WTC11 (cell line): Measurements from ENCODE around the gene FAAP24. TPM values are rescaled to one million over a fixed set of nuclear protein-coding genes. Genes with fewer than 3 reads are reported as not detected.

Experiments used
- ATAC-seq: fragments of 200-7000 bp; cut with Tn5 transposase; 2 replicates; pipeline ENCODE4 v1.10.0; 2021; ENCODE audit warnings: mild to moderate bottlenecking, moderate library complexity
- CTCF ChIA-PET: fragments of 300-600 bp; sonication (Branson Sonifier 250); formaldehyde crosslinking; loops from one replicate; lab custom pipeline; 2021; ENCODE audit warnings: antibody characterized with exemption; lab: Charles Lee
- POLR2A ChIA-PET: fragments of 350-600 bp; sonication (Branson Sonifier 250); formaldehyde crosslinking; loops from one replicate; lab custom pipeline; 2021; ENCODE audit warnings: antibody characterized with exemption; lab: Charles Lee
- DNase-seq: peaks from one replicate; pipeline ENCODE4 v3.0.0; 2021; ENCODE audit warnings: low spot score
- H3K27ac Mint-ChIP-seq: 2 replicates; pipeline ENCODE4 v1.8.0; 2021; ENCODE audit warnings: mixed read lengths
- H3K27me3 Mint-ChIP-seq: 2 replicates; pipeline ENCODE4 v1.8.0; 2021; ENCODE audit warnings: low read depth, mild to moderate bottlenecking, moderate library complexity, mixed read lengths
- H3K36me3 Mint-ChIP-seq: 2 replicates; pipeline ENCODE4 v1.8.0; 2021; ENCODE audit warnings: mixed read lengths
- H3K4me1 Mint-ChIP-seq: 2 replicates; pipeline ENCODE4 v1.8.0; 2022; ENCODE audit warnings: mixed read lengths
- H3K4me3 Mint-ChIP-seq: 2 replicates; pipeline ENCODE4 v1.8.0; 2021; ENCODE audit warnings: mild to moderate bottlenecking, moderate library complexity, mixed read lengths
- H3K9me3 Mint-ChIP-seq: 2 replicates; pipeline ENCODE4 v1.8.0; 2021; ENCODE audit warnings: mixed read lengths
- ATF1 ChIP-seq: sonication (generic); formaldehyde crosslinking; IDR thresholded peaks from 2 replicates; pipeline ENCODE4 v1.8.1; 2023; ENCODE audit warnings: mild to moderate bottlenecking, moderate library complexity, missing genetic modification reagents
- ATF6 ChIP-seq: sonication (generic); formaldehyde crosslinking; IDR thresholded peaks from 2 replicates; pipeline ENCODE4 v1.8.1; 2023; ENCODE audit warnings: mild to moderate bottlenecking, missing genetic modification reagents
- FOXP1 ChIP-seq: sonication (generic); formaldehyde crosslinking; IDR thresholded peaks from 2 replicates; pipeline ENCODE4 v1.8.0; 2022; ENCODE audit warnings: missing genetic modification reagents, mild to moderate bottlenecking, moderate library complexity, borderline replicate concordance
- IRF2 ChIP-seq: sonication (generic); formaldehyde crosslinking; IDR thresholded peaks from 2 replicates; pipeline ENCODE4 v1.8.0; 2022; ENCODE audit warnings: low read depth, missing genetic modification reagents, borderline replicate concordance
- MXD4 ChIP-seq: fragments of 250-450 bp; sonication (Bioruptor Pico); IDR thresholded peaks from 2 replicates; pipeline ENCODE4 v1.8.0; 2021; ENCODE audit warnings: mild to moderate bottlenecking, moderate library complexity, borderline replicate concordance
- NR2C2 ChIP-seq: sonication (generic); formaldehyde crosslinking; IDR thresholded peaks from 2 replicates; pipeline ENCODE4 v1.8.0; 2022; ENCODE audit warnings: mild to moderate bottlenecking, missing genetic modification reagents
- NR3C1 ChIP-seq: sonication (generic); formaldehyde crosslinking; conservative IDR thresholded peaks from 2 replicates; pipeline ENCODE4 v1.8.1; 2023; ENCODE audit warnings: low read depth, mild to moderate bottlenecking, missing genetic modification reagents
- PRRX2 ChIP-seq: fragments of 250-450 bp; sonication (Bioruptor Pico); IDR thresholded peaks from 2 replicates; pipeline ENCODE4 v1.8.0; 2021; ENCODE audit warnings: mild to moderate bottlenecking
- RORB ChIP-seq: fragments of 250-450 bp; sonication (Bioruptor Pico); IDR thresholded peaks from 2 replicates; pipeline ENCODE4 v1.9.0; 2021; ENCODE audit warnings: mild to moderate bottlenecking
- SMAD4 ChIP-seq: sonication (generic); formaldehyde crosslinking; IDR thresholded peaks from 2 replicates; pipeline ENCODE4 v1.8.0; 2022; ENCODE audit warnings: mild to moderate bottlenecking, missing genetic modification reagents
- SP1 ChIP-seq: sonication (generic); formaldehyde crosslinking; conservative IDR thresholded peaks from 2 replicates; pipeline ENCODE4 v1.8.1; 2022; ENCODE audit warnings: missing genetic modification reagents
- USF1 ChIP-seq: sonication (generic); formaldehyde crosslinking; IDR thresholded peaks from 2 replicates; pipeline ENCODE4 v1.8.0; 2022; ENCODE audit warnings: mild to moderate bottlenecking, missing genetic modification reagents
- ZNF263 ChIP-seq: sonication (generic); formaldehyde crosslinking; IDR thresholded peaks from 2 replicates; pipeline ENCODE4 v1.8.1; 2022; ENCODE audit warnings: low read depth, mild to moderate bottlenecking, moderate library complexity, missing genetic modification reagents
- ZNF281 ChIP-seq: sonication (generic); formaldehyde crosslinking; IDR thresholded peaks from 2 replicates; pipeline ENCODE4 v1.8.0; 2023; ENCODE audit warnings: mild to moderate bottlenecking, missing genetic modification reagents
- ZNF317 ChIP-seq: sonication (generic); formaldehyde crosslinking; IDR thresholded peaks from 2 replicates; pipeline ENCODE4 v1.8.1; 2023; ENCODE audit warnings: low read depth, mild to moderate bottlenecking, moderate library complexity, missing genetic modification reagents, borderline replicate concordance
- ZNF423 ChIP-seq: fragments of 250-450 bp; sonication (Bioruptor Pico); IDR thresholded peaks from 2 replicates; pipeline ENCODE4 v2.1.2; 2022; ENCODE audit warnings: mild to moderate bottlenecking, moderate library complexity
- ZNF532 ChIP-seq: fragments of 250-450 bp; sonication (Bioruptor Pico); IDR thresholded peaks from 2 replicates; pipeline ENCODE4 v1.9.0; 2021; ENCODE audit warnings: mild to moderate bottlenecking, borderline replicate concordance
- total RNA-seq: library from RNA; stranded (reverse); gene quantifications from 3 replicates; pipeline ENCODE4 v1.2.3, GENCODE V29; 2021
- TF ChIP-seq, protein P1 (sequence below): sonication (generic); formaldehyde crosslinking; IDR thresholded peaks from 2 replicates; pipeline ENCODE4 v1.8.1; 2022; ENCODE audit warnings: missing genetic modification reagents, borderline replicate concordance
- TF ChIP-seq, protein P2 (sequence below): sonication (generic); formaldehyde crosslinking; IDR thresholded peaks from 2 replicates; pipeline ENCODE4 v1.8.1; 2022; ENCODE audit warnings: mild to moderate bottlenecking, missing genetic modification reagents, moderate library complexity, borderline replicate concordance
- TF ChIP-seq, protein P3 (sequence below): fragments of 250-450 bp; sonication (Bioruptor Pico); IDR thresholded peaks from 2 replicates; pipeline ENCODE4 v2.1.2; 2022; ENCODE audit warnings: mild to moderate bottlenecking, moderate library complexity
- TF ChIP-seq, protein P4 (sequence below): sonication (generic); formaldehyde crosslinking; IDR thresholded peaks from 2 replicates; pipeline ENCODE4 v1.8.1; 2023; ENCODE audit warnings: mild to moderate bottlenecking, missing genetic modification reagents

The FAAP24 gene
- total RNA-seq, 1 experiment from 2014 or later = 5.3 TPM

DNA sequence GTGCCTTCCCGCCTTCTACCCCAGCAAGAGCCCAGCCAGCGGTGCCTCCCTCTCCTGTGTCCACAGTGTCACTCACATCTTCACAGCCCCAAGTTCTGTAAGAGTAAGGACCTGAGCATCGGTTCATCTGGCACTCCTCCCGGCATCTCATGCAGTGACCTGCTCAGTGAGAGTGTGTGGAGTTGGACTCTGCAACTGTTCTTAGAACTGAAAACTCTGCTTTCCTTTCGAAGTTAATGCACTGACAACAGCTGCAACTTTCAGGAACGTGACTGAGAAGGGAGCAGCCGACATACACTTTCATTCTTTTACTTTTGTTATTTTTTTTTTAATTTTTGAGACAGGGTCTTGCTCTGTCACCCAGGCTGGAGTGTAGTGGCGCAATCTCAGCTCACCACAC lies 41.5 kb upstream of the FAAP24 start:
- H3K9me3 Mint-ChIP-seq = peaks cover 10% of the 10 kb centered on the region
- TF ChIP-seq MXD4 = no peak
- no peak for TF ChIP-seq RORB (CRISPR knock-in tag)
- no peak for TF ChIP-seq ZNF532 (CRISPR knock-in tag)
- no peak for TF ChIP-seq FOXP1
- TF ChIP-seq, protein P1, sequence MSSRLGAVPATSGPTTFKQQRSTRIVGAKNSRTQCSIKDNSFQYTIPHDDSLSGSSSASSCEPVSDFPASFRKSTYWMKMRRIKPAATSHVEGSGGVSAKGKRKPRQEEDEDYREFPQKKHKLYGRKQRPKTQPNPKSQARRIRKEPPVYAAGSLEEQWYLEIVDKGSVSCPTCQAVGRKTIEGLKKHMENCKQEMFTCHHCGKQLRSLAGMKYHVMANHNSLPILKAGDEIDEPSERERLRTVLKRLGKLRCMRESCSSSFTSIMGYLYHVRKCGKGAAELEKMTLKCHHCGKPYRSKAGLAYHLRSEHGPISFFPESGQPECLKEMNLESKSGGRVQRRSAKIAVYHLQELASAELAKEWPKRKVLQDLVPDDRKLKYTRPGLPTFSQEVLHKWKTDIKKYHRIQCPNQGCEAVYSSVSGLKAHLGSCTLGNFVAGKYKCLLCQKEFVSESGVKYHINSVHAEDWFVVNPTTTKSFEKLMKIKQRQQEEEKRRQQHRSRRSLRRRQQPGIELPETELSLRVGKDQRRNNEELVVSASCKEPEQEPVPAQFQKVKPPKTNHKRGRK (CRISPR knock-in tag) = no peak
- H3K4me1 Mint-ChIP-seq = no peaks in the 10 kb centered on the region
- DNase-seq (no peak), ATAC-seq (no peak)
- no peaks in the 10 kb centered on the region for H3K27me3 Mint-ChIP-seq
- no peak overlapping the region for H3K27ac Mint-ChIP-seq
- H3K36me3 Mint-ChIP-seq = peaks cover 23% of the 10 kb centered on the region
- ChIA-PET POLR2A (no interaction called here), CTCF (no interaction called here)
- H3K4me3 Mint-ChIP-seq = no peak overlapping the region

DNA sequence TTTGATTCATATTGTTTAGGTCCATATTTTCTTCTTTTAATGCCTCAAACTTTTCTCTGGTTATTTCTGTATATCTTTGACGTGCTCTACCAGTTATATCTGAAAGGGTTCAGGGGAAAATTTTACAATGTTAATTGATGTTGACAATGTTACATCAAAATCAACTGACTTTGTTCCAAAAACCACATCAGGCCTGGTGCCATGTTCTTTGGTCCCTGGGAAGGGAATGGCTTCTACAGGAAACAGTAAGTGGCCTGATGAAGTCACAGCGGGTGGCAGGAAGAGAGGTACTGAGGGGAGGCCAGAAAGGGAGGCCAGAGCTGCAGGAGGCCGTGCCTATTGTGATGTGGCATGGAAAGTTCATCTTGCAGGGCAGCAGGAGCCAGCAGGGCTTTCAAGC lies 38.5 kb upstream of the FAAP24 start:
- Mint-ChIP-seq H3K27ac (no peak overlapping the region), H3K4me3 (no peak overlapping the region), H3K27me3 (no peaks in the 10 kb centered on the region), H3K4me1 (no peaks in the 10 kb centered on the region), H3K9me3 (peaks cover 5% of the 10 kb centered on the region), H3K36me3 (peaks cover 23% of the 10 kb centered on the region)
- no peak for DNase-seq
- ChIA-PET CTCF (no interaction called here), POLR2A (no interaction called here)
- TF ChIP-seq ZNF281 (no peak), ZNF317 (no peak), NR2C2 (CRISPR knock-in tag) (no peak), SMAD4 (no peak), ZNF423 (CRISPR knock-in tag) (no peak), NR3C1 (CRISPR knock-in tag) (no peak), PRRX2 (CRISPR knock-in tag) (no peak), ATF6 (no peak), IRF2 (CRISPR knock-in tag) (no peak), ZNF263 (CRISPR knock-in tag) (no peak), SP1 (CRISPR knock-in tag) (no peak), ATF1 (no peak), USF1 (CRISPR knock-in tag) (no peak)
- TF ChIP-seq, protein P2, sequence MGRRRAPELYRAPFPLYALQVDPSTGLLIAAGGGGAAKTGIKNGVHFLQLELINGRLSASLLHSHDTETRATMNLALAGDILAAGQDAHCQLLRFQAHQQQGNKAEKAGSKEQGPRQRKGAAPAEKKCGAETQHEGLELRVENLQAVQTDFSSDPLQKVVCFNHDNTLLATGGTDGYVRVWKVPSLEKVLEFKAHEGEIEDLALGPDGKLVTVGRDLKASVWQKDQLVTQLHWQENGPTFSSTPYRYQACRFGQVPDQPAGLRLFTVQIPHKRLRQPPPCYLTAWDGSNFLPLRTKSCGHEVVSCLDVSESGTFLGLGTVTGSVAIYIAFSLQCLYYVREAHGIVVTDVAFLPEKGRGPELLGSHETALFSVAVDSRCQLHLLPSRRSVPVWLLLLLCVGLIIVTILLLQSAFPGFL (CRISPR knock-in tag) = no peak
- TF ChIP-seq, protein P3, sequence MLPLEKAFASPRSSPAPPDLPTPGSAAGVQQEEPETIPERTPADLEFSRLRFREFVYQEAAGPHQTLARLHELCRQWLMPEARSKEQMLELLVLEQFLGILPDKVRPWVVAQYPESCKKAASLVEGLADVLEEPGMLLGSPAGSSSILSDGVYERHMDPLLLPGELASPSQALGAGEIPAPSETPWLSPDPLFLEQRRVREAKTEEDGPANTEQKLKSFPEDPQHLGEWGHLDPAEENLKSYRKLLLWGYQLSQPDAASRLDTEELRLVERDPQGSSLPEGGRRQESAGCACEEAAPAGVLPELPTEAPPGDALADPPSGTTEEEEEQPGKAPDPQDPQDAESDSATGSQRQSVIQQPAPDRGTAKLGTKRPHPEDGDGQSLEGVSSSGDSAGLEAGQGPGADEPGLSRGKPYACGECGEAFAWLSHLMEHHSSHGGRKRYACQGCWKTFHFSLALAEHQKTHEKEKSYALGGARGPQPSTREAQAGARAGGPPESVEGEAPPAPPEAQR = no peak
- TF ChIP-seq, protein P4, sequence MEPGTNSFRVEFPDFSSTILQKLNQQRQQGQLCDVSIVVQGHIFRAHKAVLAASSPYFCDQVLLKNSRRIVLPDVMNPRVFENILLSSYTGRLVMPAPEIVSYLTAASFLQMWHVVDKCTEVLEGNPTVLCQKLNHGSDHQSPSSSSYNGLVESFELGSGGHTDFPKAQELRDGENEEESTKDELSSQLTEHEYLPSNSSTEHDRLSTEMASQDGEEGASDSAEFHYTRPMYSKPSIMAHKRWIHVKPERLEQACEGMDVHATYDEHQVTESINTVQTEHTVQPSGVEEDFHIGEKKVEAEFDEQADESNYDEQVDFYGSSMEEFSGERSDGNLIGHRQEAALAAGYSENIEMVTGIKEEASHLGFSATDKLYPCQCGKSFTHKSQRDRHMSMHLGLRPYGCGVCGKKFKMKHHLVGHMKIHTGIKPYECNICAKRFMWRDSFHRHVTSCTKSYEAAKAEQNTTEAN (CRISPR knock-in tag) = no peak
- ATAC-seq = no peak
